ENCODE data around the gene CEP112. TPM values are rescaled to one million over a fixed set of nuclear protein-coding genes. Genes with fewer than 3 reads are reported as not detected.

Gene CEP112
- total and polyA plus RNA-seq, 2 of the 8 experiments (the other 6 are each of a cell fraction or from before 2014, with no cell fraction given), result 0.62 to 3.1 TPM

DNA sequence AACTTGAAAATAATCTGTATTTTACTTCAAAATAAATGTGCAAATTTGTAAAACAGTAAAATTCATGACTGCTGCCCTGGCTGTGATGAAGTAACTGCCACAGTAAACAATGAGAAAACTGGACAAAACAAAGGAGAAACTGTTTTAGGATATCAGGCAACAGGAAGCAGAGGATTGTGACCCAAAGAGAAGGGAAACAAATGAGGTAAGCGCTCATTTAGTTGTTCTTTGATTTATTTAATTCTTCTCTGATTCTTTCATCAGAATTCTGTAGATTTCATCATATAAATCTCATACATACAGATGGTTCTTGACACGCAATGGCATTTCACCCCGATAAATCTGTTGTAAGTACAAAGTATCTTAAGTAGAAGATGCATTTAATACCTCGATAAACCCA lies 432.4 kb downstream of the CEP112 start:
- 92% methylated on average over 4 of the region's 4 CpGs; no CpG with 5 or more reads in 1 of the 2 experiments for WGBS, 2 experiments (ENCODE audit: extremely low coverage in 1 of 2, insufficient coverage in 1 of 2, insufficient read length in 1 of 2, insufficient replicate concordance in 2 of 2, low coverage in 1 of 2, low lambda C conversion rate in 2 of 2, missing lambda C conversion rate in 1 of 2)
- Histone ChIP-seq H2BK12ac (ENCODE audit: low read depth, low read length) (no peak overlapping the region), H4K5ac (ENCODE audit: insufficient read length, low read depth, low read length) (no peak overlapping the region), H2BK5ac (ENCODE audit: low read depth, low read length) (no peak overlapping the region), H3K4me2 (ENCODE audit: insufficient read depth in 1 of 2, low read depth in 2 of 2, low read length in 2 of 2) (no peak overlapping the region), H3K18ac (ENCODE audit: extremely low read depth, low read length) (no peak overlapping the region), H3K9ac (replicated peaks in 1 of 4; ENCODE audit: extremely low read depth in 1 of 4, low read depth in 3 of 4, low read length in 3 of 4) (no peak overlapping the region), H3K27me3 (replicated peaks in 1 of 4; ENCODE audit: control insufficient read depth in 3 of 4, extremely low read depth in 1 of 4, insufficient read depth in 3 of 4, low read length in 3 of 4) (no peaks in the 10 kb centered on the region), H3K4me3 (ENCODE audit: extremely low read depth in 1 of 4, insufficient read depth in 2 of 4, low read depth in 3 of 4, low read length in 4 of 4) (no peak overlapping the region), H2BK15ac (ENCODE audit: low read length) (no peak overlapping the region), H2BK20ac (ENCODE audit: low read length) (no peak overlapping the region), H3K79me1 (ENCODE audit: low read depth, low read length) (no peaks in the 10 kb centered on the region), H3K4ac (replicated peaks; ENCODE audit: insufficient read length, low read depth, low read length) (no peak overlapping the region), H2BK120ac (replicated peaks; ENCODE audit: low read depth, low read length) (no peak overlapping the region), H3K23ac (ENCODE audit: insufficient read length) (no peak overlapping the region), H3K79me2 (ENCODE audit: control insufficient read depth in 1 of 2, insufficient read depth in 2 of 2, low read length in 2 of 2) (no peaks in the 10 kb centered on the region), H4K8ac (ENCODE audit: extremely low read depth, insufficient read depth, low read length) (no peak overlapping the region), H4K91ac (replicated peaks; ENCODE audit: insufficient read length, low read length) (no peak overlapping the region), H3K4me1 (replicated peaks in 1 of 4; ENCODE audit: control insufficient read depth in 3 of 4, insufficient read depth in 4 of 4, low read length in 3 of 4) (no peaks in the 10 kb centered on the region), H3K14ac (ENCODE audit: insufficient read length) (no peak overlapping the region), H3K27ac (ENCODE audit: low read depth, low read length) (no peak overlapping the region), H4K20me1 (replicated peaks in 1 of 2; ENCODE audit: control insufficient read depth in 1 of 2, insufficient read depth in 2 of 2, low read length in 2 of 2) (no peaks in the 10 kb centered on the region), H3K23me2 (ENCODE audit: low read depth, low read length) (no peaks in the 10 kb centered on the region; the same call in 1 of the 2 replicates), H2AK5ac (ENCODE audit: low read depth, low read length) (no peak overlapping the region), H3K36me3 (ENCODE audit: control insufficient read depth in 2 of 4, insufficient read depth in 4 of 4, low read length in 3 of 4) (no peaks in the 10 kb centered on the region), H2AFZ (ENCODE audit: low read length) (no peak overlapping the region), H3K56ac (replicated peaks; ENCODE audit: insufficient read length, low read depth, low read length) (no peak overlapping the region), H3K9me3 (ENCODE audit: insufficient read depth in 2 of 2, low read depth in 1 of 2, low read length in 1 of 2) (no peaks in the 10 kb centered on the region)
- TF ChIP-seq KDM4A (IDR thresholded peaks at IDR 0.05; ENCODE audit: low read depth, low read length, severe bottlenecking) (no peak), YY1 (IDR thresholded peaks at IDR 0.05; ENCODE audit: low read depth, low read length) (no peak), CREB1 (IDR thresholded peaks at IDR 0.05) (no peak), CTBP2 (IDR thresholded peaks at IDR 0.05; ENCODE audit: borderline replicate concordance, insufficient read depth, insufficient read length, low read length) (no peak), PHF8 (conservative IDR thresholded peaks at IDR 0.05; ENCODE audit: low read depth, low read length) (no peak), KDM1A (IDR thresholded peaks at IDR 0.05; ENCODE audit: borderline replicate concordance, low read length) (no peak), CTCF (IDR thresholded peaks at IDR 0.05; ENCODE audit: control extremely low read depth in 1 of 3, insufficient read depth in 1 of 3, low read depth in 1 of 3, low read length in 3 of 3) (no peak), EZH2 (IDR thresholded peaks at IDR 0.05; ENCODE audit: low read depth, low read length, severe bottlenecking) (no peak), SAP30 (IDR thresholded peaks at IDR 0.05; ENCODE audit: insufficient read depth, insufficient replicate concordance, low read length) (no peak), SIX5 (IDR thresholded peaks at IDR 0.05; ENCODE audit: low read depth, low read length) (no peak)
- POLR2A ChIA-PET (ENCODE audit: partially characterized antibody), result no interaction called here
- CTCF ChIA-PET (ENCODE audit: partially characterized antibody), result no interaction called here
- DNase-seq (ENCODE audit: low read depth in 1 of 2, low spot score in 2 of 2) (no peak), FAIRE-seq (no peak)

All from H1 (cell line).